Peyer's patch (tissue), 4 donors: ENCODE results near the gene RIBC1.

Experiments used
- POLR2A ChIP-seq, 2 donors: fragments of 450-650 bp; IDR thresholded peaks; one replicate each; pipeline ENCODE4 v1.5.1; 2017; ENCODE audit warnings: antibody characterized with exemption in 2 of 2, mild to moderate bottlenecking in 2 of 2, moderate library complexity in 2 of 2
- TF ChIP-seq, protein P1 (sequence below), 6 experiments: fragments of 450-650 bp in 4 of 6; fragments of 200-600 bp in 2 of 6; sonication (generic) in 1 of 6; IDR thresholded peaks; one replicate each; pipeline ENCODE4 v1.5.1; 2017 to 2019; ENCODE audit warnings: antibody characterized with exemption in 6 of 6, mild to moderate bottlenecking in 3 of 6, moderate library complexity in 1 of 6

DNA sequence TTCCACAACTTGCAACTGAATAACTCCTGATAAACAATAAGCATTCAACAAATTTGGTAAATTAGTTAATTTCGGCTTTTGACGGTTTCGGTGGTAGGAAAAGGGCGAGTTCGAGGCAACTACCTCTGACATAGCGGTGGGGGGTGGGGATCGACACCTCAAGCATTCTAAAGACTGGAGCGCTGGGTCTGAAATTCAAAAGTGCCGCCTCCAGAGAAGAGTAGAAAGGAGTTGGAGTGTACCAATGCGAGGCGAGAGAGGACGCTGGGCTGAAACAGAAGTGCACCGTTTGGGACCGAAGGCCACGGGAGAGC is 944 bp upstream of the RIBC1 start:
- TF ChIP-seq, protein P1, sequence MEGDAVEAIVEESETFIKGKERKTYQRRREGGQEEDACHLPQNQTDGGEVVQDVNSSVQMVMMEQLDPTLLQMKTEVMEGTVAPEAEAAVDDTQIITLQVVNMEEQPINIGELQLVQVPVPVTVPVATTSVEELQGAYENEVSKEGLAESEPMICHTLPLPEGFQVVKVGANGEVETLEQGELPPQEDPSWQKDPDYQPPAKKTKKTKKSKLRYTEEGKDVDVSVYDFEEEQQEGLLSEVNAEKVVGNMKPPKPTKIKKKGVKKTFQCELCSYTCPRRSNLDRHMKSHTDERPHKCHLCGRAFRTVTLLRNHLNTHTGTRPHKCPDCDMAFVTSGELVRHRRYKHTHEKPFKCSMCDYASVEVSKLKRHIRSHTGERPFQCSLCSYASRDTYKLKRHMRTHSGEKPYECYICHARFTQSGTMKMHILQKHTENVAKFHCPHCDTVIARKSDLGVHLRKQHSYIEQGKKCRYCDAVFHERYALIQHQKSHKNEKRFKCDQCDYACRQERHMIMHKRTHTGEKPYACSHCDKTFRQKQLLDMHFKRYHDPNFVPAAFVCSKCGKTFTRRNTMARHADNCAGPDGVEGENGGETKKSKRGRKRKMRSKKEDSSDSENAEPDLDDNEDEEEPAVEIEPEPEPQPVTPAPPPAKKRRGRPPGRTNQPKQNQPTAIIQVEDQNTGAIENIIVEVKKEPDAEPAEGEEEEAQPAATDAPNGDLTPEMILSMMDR (IDR thresholded peaks at IDR 0.05): no peak
- TF ChIP-seq POLR2A (IDR thresholded peaks at IDR 0.05): no peak
